A549 treated with AZD9567 at 1 μM for 4 hours (cell line): ENCODE data around the gene PSMB9. TPM values are rescaled to one million over a fixed set of nuclear protein-coding genes. Genes with fewer than 3 reads are reported as not detected.

Experiments used
- total RNA-seq: library from RNA; stranded (reverse); fragments of 200-300 nt; extraction: Qiagen RNA extraction; gene quantifications from 5 replicates; pipeline ENCODE4 v1.2.3, GENCODE V29; 2022; ENCODE audit not compliant: insufficient read depth

Gene PSMB9
- total RNA-seq: 16.3 to 23.4 TPM (median 17.7 TPM) in 5 replicates

GRCh38 chr6:32853541-32854375 lies at the start of gene PSMB9, which contains the start of gene TAP1:
Gene PSMB9, plus strand, starts transcription at chr6:32854192. Its CDS starts 38 bp downstream, at chr6:32854230.
Gene TAP1, minus strand, starts transcription at chr6:32853704. Its CDS starts 68 bp downstream, at chr6:32853636.

GRCh38 chr6:32816746-32817204 lies 37.2 kb upstream of the PSMB9 start, which contains the start of gene HLA-DOB:
Gene HLA-DOB, minus strand, starts transcription at chr6:32817002. Its CDS starts 51 bp downstream, at chr6:32816951.

GRCh38 chr6:32838114-32838958 lies 15.7 kb upstream of the PSMB9 start, which contains the start of gene TAP2:
Gene TAP2, minus strand, starts transcription at chr6:32838739. Its CDS starts 506 bp downstream, at chr6:32838233.

GRCh38 chr6:32843979-32844838 lies 9.8 kb upstream of the PSMB9 start, which contains the start of gene PSMB8:
Gene PSMB8, minus strand, starts transcription at chr6:32844047. Its CDS starts 51 bp downstream, at chr6:32843996.

Other genes starting within 250 kb of the PSMB9 start
- gene HLA-DQA1, start 216.8 kb upstream of the PSMB9 start, total RNA-seq: not detected in 5 replicates
- not detected in 5 replicates for gene HLA-DQB1, start 187.5 kb upstream of the PSMB9 start, total RNA-seq
- gene HLA-DQA2, start 112.8 kb upstream of the PSMB9 start, total RNA-seq: not detected in 5 replicates
- not detected in 5 replicates for gene HLA-DQB2, start 90.7 kb upstream of the PSMB9 start, total RNA-seq
- 0.10 to 0.19 TPM (median 0.17 TPM) in 4 of 5 replicates, not detected in the other for gene HLA-DOB, start 37.2 kb upstream of the PSMB9 start, total RNA-seq
- gene TAP2, start 15.5 kb upstream of the PSMB9 start, total RNA-seq: 17.5 to 28.0 TPM (median 20.4 TPM) in 5 replicates
- gene PSMB8, start 10.1 kb upstream of the PSMB9 start, total RNA-seq: 10.9 to 22.2 TPM (median 17.8 TPM) in 5 replicates
- 25.4 to 36.3 TPM (median 33.4 TPM) in 5 replicates for gene TAP1, start 488 bp upstream of the PSMB9 start, total RNA-seq
- 1.4 to 2.4 TPM (median 2.2 TPM) in 4 of 5 replicates, not detected in the other for gene HLA-DMB, start 86.8 kb downstream of the PSMB9 start, total RNA-seq
- 2.7 to 7.3 TPM (median 3.3 TPM) in 5 replicates for gene HLA-DMA, start 98.9 kb downstream of the PSMB9 start, total RNA-seq
- gene BRD2, start 114.4 kb downstream of the PSMB9 start, total RNA-seq: 143 to 170 TPM (median 152 TPM) in 5 replicates
- 0.02 TPM in 1 of 5 replicates, not detected in the others for gene HLA-DOA, start 155.4 kb downstream of the PSMB9 start, total RNA-seq
- not detected in 5 replicates for gene HLA-DPA1, start 219.5 kb downstream of the PSMB9 start, total RNA-seq
- not detected in 5 replicates for gene HLA-DPB1, start 221.8 kb downstream of the PSMB9 start, total RNA-seq